Left renal pelvis (tissue), 4 donors: ENCODE data around the gene SPI1. TPM values are rescaled to one million over a fixed set of nuclear protein-coding genes. Genes with fewer than 3 reads are reported as not detected.

Source experiments
- DNase-seq, 4 donors: peaks; one replicate each; pipeline ENCODE4 v3.0.0-alpha.2; 2013; ENCODE audit warnings: low read depth in 4 of 4, low spot score in 3 of 4
- polyA plus RNA-seq, 4 donors: library from polyadenylated mRNA; unstranded; fragments of 120-200 nt; gene quantifications; one replicate each; pipeline ENCODE4 v1.2.1, GENCODE V29; 2013; ENCODE audit not compliant: insufficient read length in 4 of 4

Gene SPI1
- polyA plus RNA-seq, 4 donors = 3.4 to 7.8 (median 4.4) TPM

- DNase-seq = no peak
Observed at GRCh38 chr11:47360341-47360740, 18.0 kb downstream of the SPI1 start.

DNA sequence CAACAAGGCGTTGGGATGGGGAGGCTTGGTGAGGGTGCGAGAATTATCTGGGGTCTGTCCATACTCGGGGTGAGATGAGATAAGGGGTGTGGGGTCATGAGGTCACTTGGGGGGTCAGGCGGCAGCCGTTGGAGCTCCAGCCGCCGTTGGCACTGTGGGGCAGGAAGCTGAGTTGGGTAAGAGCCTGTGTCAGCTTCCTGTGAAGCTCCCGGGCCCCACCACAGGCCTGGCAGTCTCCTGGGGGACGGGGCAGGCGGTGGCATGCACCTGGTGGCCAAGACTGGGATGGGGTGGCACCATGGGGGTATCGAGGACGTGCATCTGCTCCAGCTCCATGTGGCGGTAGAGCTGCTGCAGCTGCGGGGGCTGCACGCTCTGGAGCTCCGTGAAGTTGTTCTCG, 18.8 kb downstream of the SPI1 start:
- DNase-seq = no peak

DNA sequence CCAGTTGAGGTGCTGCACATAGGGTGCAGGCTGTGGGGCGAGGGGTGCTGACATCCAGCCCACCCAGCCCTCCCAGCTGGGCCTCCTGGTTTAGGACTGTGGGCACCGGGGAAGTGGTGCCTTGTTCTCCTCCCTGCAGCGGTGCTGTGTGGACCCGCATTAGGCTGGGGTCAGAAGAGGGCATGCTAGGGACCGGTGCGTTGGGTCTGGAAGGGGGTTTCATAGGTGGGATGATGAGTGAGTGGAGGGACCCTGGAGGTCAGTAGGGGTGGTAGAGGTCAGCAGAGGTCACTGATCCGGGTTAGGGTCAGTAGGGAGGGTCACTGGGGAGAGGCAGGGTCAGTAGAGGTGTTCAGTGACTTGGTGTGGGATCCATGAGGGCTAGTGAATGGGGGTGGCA, 19.2 kb downstream of the SPI1 start:
- DNase-seq = no peak

- DNase-seq = no peak
Observed at GRCh38 chr11:47358731-47359051, 19.7 kb downstream of the SPI1 start.

- no peak for DNase-seq
Observed at GRCh38 chr11:47357985-47358730, 20.2 kb downstream of the SPI1 start.

DNA sequence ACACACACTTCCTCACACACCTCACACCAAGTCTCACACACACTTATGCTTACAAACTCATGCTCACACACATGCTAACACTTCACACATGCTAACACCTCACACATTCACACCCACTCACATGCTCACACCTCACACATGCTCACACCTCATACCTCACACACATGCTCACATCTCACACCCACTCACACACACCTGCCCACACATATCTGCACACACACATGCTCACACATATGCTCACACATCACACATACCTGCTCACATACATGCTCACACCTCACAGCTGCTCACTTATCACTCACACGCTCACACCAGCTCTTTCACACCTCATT, 21.4 kb downstream of the SPI1 start:
- DNase-seq = no peak

GRCh38 chr11:47356129-47356997, 22.0 kb downstream of the SPI1 start:
- DNase-seq = no peak

DNA sequence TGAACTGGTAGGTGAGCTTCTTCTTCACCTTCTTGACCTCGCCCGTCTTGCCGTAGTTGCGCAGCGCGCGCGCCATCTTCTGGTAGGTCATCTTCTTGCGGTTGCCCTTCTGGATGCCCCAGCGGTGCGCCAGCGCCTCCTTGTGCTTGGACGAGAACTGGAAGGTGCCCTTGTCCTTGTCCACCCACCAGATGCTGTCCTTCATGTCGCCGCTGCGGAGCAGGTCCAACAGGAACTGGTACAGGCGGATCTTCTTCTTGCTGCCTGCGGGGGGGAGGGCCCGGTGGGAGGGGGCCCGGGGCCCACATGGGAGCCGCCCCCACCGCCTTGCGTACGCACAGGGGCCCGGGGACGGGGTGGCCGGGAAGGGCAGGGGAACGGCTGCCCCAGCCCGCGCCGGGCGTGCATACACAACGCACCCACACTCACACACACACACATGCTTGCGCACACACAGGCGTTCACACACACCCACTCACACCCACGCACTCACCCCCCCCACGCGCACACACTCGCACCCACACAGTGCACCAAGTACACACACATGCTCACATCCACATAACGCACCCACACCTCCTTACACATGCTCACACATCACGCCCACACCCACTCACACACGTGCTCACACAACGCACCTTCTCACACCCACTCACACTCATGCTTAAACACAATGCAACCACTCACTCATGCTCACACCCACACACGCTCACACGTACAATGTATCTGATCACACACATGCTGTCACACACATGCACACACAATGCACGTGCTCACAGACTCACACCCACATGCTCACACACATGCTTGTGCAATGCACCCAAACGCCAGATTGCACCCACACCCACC, 22.8 kb downstream of the SPI1 start:
- peak; percentile 77 to 84 (median 80) for DNase-seq

DNA sequence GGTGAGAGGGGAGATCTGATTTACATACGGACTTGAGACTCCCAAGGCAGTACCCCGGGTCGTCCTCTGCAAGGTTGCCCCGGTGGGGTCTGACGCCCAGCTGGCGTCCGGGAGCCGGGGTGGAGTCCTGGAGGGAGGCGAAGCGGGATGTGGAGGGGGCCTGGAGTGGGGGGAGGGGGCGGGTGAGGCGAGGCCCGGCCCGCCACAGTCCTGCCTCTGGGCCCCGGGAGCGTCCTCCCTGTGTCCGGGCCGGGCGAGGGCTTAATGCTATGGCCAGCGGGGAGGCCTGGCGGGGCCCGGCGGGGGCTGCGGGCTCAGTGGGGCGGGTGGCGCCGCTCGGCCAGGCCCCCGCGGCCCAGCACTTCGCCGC, 23.4 kb downstream of the SPI1 start:
- no peak for DNase-seq

DNA sequence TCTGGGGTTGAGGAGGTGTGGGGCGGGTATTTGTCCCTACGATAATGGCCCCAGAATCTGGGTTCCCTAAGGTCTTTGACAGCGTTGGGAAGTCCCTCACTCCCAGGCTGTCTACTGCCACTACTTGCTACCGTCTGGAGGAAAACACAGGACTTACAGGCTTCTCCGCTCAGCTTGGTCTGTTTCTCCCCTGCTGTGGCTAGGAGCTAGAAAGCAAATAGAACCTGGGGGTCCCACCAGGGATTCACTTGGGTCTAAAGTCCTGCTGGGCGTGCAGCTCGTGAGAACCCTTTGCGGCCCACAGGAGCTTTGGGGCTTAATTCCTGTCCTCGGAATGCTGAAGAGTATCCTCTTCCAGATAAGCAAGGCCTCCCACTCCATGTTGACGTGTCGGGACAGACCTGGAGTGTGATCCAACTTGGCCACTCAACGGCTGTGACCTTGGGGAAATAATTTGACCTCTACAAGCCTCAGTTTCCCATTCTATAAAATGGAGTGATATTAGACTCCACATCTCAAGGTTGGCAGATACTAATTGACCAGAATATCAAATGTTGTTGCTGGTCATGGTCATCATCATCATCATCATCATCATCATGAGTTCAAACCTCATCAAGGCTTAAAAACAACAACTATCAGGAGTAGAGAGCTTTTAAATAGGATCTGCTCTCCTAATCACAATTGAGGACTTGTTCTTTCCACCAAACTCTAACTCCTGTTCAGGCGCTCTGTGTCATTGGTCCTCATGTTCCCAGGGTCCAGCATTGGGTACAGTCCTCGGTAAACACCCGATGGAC, 24.2 kb downstream of the SPI1 start:
- no peak for DNase-seq

- DNase-seq = no peak
Observed at GRCh38 chr11:47352556-47352955, 25.8 kb downstream of the SPI1 start, which contains the start of gene MYBPC3. Gene MYBPC3 (minus strand): TSS chr11:47352702. CDS start chr11:47352647, 55 bp downstream.

DNA sequence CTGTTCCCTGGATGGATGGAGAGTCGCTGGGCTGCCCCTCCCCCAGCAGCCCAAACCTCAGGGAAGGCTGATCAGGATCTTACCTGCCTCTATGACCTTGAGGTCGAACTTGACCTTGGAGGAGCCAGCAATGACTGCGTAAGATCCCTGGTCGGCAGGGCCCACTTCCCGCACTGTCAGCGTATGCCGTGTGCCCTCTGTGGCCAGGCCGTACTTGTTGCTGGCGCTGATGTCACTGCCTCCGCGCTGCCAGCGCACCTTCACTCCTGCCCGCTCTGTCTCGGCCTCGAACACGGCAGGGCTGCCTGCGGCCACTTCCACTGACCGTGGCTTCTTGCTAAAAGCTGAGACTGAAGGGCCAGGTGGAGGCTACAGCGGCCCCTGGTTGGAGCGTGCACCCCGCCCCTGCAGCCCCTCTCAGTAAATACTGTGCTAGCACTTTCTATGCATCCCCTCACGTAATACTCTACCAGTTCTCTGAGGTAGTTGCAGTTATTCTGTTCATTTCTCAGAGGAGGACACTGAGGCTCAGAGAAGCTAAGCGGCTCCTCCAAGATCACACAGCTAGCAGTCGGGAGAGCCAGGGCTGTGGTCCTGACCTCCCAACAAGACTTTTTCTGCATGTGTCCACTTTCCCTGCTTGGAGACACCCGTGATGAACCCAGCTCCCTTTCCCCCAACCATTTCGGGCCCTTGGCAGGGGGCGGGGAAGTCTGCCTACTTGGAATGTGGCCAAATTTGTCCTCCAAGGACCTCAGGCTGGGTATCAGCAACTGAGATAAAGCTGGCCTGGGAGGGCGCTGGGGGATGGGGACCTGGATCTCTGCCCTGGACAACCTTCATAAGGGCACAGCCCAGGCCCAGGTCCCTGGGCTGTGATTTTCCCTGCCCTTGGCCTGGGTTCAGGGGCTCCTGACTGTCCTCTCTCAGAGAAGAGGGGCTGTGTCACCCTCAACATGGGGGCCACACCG, 26.9 kb downstream of the SPI1 start:
- DNase-seq = no peak

DNA sequence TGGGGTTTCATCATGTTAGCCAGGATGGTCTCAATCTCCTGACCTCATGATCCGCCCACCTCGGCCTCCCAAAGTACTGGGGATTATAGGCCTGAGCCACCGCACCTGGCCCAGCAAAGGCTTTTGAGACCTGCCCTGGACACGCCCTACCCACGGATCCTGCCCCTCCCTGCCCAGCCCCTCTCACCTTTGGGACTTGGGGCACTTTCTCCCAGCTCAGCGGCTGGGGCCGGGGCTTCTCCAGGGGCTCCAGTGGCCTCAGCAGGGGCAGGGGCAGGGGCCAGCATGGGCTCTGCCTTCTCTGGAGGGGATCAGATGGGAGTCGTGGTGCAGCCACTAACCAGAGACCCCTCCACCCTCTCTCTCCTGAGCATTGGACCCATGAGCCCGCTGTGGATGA, 28.0 kb downstream of the SPI1 start:
- DNase-seq = no peak

- DNase-seq = no peak
Observed at GRCh38 chr11:47349521-47350095, 28.7 kb downstream of the SPI1 start.

DNA sequence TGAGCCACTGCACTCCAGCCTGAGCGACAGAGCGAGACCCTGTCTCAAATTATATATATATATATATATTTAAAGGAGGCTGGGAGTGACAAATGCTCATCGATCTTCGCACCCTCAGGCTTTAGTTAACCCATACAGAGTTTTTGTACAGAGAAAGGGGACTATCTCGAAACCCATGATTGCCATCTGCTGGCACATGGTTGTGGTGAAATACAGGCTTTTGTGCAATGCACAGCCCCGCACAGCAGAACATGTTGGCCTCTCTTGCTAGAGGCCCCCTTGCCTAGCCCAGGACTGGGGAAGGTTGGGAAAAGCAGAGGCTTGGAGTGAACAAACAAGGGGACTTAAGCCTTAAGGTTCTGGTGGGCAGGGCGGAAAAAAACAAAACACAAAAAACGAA, 29.5 kb downstream of the SPI1 start:
- DNase-seq = no peak

DNA sequence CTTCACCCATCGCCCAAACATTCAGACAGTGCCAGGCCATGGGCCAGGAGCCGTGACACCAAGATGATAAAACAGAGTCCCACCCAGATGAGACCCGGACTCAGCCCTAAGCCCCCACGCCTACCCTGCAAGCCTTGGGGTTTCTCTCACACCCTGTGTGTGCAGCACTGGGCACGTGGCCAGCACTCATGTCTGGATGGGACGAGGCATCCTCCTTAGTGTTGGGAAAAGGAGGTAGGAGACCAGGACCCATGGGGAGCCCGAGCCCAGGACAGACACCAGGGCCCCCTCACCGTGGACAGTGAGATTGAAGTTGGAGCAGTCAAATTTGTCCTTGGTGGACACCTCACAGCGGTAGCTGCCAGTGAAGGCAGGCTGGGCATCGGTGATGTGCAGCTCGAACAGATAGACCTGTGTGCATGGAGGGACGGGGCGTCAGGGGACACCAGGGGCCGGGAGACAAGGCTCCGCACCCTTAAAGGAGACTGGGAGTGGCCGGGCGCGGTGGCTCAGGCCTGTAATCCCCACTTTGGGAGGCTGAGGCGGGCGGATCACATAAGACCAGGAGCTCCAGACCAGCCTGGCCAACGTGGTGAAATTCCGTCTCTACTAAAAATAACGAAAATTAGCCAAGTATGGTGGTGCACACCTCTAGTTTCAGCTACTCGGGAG, 30.1 kb downstream of the SPI1 start:
- no peak for DNase-seq

GRCh38 chr11:47347137-47347536, 31.2 kb downstream of the SPI1 start:
- DNase-seq = no peak

- DNase-seq = no peak
Observed at GRCh38 chr11:47345890-47346563, 32.3 kb downstream of the SPI1 start.
